ENCODE measurements around the gene WDR90.

WDR90 gene

DNA sequence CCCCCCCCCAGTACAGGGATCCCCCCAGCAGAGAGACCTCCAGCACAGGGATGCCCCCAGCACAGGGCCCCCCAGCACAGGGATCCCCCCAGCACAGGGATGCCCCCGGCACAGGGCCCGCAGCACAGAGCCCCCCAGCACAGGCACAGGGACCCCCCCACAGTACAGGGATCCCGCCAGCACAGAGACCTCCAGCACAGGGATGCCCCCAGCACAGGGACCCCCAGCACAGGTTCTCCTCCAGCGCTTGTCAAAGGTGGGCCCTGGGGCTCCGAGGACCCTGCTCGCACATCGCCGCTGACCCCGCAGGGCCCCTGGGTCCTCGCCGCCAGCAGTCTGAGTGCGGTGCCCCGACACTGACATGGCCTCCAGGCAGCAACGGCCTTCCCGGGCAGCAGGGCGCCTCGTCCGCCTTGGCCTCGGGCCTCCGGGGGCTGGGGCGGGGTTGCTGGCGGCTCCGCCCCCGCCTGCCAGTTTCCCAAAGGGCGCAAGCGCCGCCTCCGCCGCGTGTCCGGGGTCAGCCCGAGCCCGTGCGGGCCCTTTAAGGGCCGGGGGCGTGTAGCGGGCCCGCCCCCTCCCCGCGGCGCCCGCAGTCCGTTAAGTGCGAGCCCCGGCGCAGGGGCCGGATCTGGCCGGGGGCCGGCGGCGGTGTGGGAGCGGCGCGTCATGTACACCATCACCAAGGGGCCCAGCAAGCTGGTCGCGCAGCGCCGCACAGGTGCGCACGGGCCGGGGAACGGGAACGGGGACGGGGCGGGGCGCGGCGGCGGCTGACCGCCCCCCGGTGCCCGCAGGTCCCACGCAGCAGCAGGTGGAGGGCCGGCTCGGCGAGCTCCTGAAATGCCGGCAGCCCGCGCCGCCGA is 7.6 kb upstream of the WDR90 start, which contains the start of gene MCRIP2:
MCRIP2 (plus strand) TSS at position 503 of the 863 bp plus-strand sequence; CDS start at position 667, 164 bp downstream.
- DNase-seq (ENCODE audit: insufficient read length, low spot score), result peak; percentile 95
- TF ChIP-seq, protein P1, sequence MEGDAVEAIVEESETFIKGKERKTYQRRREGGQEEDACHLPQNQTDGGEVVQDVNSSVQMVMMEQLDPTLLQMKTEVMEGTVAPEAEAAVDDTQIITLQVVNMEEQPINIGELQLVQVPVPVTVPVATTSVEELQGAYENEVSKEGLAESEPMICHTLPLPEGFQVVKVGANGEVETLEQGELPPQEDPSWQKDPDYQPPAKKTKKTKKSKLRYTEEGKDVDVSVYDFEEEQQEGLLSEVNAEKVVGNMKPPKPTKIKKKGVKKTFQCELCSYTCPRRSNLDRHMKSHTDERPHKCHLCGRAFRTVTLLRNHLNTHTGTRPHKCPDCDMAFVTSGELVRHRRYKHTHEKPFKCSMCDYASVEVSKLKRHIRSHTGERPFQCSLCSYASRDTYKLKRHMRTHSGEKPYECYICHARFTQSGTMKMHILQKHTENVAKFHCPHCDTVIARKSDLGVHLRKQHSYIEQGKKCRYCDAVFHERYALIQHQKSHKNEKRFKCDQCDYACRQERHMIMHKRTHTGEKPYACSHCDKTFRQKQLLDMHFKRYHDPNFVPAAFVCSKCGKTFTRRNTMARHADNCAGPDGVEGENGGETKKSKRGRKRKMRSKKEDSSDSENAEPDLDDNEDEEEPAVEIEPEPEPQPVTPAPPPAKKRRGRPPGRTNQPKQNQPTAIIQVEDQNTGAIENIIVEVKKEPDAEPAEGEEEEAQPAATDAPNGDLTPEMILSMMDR (IDR thresholded peaks at IDR 0.05; ENCODE audit: insufficient read depth, missing control alignments), result no peak
- no peak for FAIRE-seq

GRCh38 chr16:642189-643049 is 6.7 kb upstream of the WDR90 start:
- FAIRE-seq, result no peak
- TF ChIP-seq, protein P1 (IDR thresholded peaks at IDR 0.05; ENCODE audit: insufficient read depth, missing control alignments), result no peak
- no peak for DNase-seq (ENCODE audit: insufficient read length, low spot score)

DNA sequence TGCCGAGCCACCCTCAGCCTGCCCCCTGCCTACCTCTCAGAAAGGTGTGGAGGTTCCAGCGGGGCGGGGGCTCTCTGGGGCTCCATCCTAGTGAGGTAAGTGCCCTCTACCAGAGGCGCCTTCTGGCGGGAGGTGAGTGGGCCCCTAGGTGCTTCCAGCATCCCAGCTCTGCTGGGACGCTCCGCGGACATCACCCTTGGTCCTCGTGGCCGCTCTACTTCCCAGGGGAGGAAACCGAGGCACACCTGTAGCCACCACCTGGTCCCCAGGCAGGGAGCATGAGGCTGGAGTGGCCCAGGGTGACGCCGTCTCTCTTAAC is 6.2 kb upstream of the WDR90 start:
- TF ChIP-seq, protein P1 (IDR thresholded peaks at IDR 0.05; ENCODE audit: insufficient read depth, missing control alignments), result no peak
- no peak for FAIRE-seq
- no peak for DNase-seq (ENCODE audit: insufficient read length, low spot score)

DNA sequence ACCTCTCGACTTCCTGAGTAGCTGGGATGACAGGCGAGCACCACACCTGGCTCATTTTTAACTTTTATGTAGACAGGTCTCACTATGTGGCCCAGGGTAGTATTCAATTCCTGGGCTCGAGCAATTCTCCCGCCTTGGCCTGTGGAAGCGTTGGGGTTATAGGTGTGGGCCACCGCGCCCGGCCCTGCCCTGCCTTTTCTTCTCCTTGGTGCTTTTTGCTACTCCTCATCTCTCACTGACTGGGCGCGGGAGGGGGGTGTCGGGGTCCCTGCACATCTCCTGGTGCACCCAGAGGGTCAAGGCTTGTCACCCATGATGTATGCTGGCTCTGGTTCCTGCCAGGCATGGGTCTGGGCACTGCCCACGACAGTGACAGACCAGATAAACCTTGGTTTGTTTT is 4.6 kb upstream of the WDR90 start:
- no peak for FAIRE-seq
- TF ChIP-seq, protein P1 (IDR thresholded peaks at IDR 0.05; ENCODE audit: insufficient read depth, missing control alignments), result no peak
- no peak for DNase-seq (ENCODE audit: insufficient read length, low spot score)

DNA sequence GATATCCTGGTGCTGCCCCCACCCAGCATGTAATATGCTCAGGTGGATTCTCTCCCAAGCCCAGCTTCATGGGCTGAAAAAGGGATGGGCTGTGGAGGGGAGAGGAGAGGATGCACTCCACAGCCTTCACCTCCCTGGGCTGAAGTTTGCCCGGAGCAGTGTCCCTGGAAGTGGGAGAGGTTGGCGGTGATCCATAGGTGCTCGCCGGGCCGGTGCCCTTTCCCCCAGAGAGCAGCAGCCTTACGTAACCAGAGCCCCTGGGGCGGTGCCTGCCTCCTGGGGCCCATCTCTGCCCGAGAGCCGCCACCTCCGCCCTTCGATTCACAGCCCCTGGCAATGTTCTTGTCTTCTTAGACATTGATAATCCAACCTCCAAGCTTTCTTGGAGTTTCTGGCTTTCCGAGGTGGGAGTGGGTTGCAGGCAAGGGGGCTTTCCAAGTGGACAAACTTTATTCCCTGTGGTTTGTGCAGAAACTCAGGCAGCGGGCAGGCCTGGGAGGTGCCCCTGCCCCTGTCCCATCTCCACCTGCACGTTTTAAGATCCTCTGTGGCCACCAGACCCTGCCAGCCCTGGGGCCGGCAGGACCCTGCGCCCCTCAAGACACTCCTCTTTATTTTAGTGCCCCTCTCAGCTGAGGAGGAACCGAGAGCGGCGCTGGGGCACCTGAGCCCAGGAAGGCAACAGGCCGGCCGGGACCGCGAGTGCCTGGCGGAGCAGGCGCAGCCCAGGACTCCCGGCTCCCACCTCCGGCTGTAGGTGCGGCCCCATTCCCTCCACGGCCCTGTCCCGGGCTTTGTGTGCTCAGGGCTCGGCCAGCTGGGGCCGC is 3.1 kb upstream of the WDR90 start:
- DNase-seq (ENCODE audit: insufficient read length, low spot score), result no peak
- FAIRE-seq, result no peak
- TF ChIP-seq, protein P1 (IDR thresholded peaks at IDR 0.05; ENCODE audit: insufficient read depth, missing control alignments), result no peak

- no peak for FAIRE-seq
- DNase-seq (ENCODE audit: insufficient read length, low spot score), result no peak
- TF ChIP-seq, protein P1 (IDR thresholded peaks at IDR 0.05; ENCODE audit: insufficient read depth, missing control alignments), result no peak
Observed at GRCh38 chr16:646679-647172, 2.4 kb upstream of the WDR90 start.

Data from D721Med (cell line).